ENCODE measurements around the gene CALML3. TPM values are rescaled to one million over a fixed set of nuclear protein-coding genes. Genes with fewer than 3 reads are reported as not detected.
"Not testable (repeated sequence)": the region's sequence is repeated elsewhere in the genome, so short reads cannot be mapped to it uniquely, and the experiment has no call there.

The CALML3 gene
- total RNA-seq, 1 experiment from 2014 or later: not detected

DNA sequence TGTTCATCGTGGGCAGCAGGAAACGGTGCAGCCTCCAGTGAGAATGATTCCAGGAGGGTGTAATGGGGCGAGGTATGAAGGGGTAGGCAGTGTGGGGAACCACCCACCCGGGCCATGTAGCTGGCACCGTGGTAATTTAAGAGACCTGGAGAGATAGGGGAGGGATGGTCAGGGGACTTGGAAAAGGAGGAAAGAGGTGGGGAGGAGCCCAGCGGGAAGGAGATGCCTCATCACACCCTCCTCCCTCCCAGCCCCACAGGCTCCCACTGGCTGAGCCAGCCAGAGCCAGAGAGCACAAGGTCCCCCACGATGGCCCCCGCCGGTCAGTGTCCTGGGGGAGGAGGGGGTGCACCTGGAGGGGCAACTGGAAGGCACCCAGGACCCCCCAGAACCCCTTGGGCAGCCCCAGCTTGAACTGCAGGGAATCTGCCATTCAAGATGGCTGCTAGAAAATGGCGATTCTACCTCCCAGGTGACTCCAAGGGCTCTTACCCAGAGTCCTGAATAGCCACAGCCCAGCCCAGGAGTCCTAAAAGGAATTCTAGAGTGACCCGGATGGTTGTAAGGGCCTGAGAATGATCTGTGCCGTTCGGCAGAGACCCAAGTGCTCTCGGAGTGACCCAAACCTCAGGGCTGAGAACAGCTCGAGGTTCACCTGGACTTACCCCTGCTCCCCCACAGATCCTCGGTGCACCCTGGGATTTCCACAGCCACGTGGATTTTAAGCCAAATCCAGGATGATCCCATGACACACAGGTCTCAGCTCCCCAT lies 28.8 kb downstream of the CALML3 start:
- DNase-seq (ENCODE audit: low read depth): peak; percentile 57

DNA sequence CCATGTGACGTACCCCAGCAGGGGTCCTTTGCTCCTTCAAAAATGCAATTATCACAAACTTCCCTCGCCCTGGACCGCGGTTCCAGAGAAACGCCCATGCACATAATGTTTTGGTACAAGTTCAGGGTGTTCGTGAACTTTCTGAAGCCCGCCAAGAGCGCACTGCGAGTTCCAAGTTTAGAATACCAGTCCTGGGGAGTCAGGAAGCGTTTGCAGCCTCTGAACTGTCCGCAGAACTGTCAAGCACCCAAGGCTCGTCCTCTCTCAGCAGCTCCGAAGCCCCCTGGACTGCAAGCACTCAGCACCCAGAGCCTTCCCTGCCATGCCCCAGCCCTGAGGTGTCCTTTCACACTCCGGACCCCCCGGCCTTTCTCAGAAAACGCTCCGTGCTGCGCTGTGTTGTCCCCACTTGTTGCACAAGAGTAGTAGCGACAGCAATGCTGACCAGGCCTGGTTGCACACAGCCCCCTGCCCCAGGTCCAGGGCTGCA lies 30.3 kb downstream of the CALML3 start:
- DNase-seq (ENCODE audit: low read depth): no peak

DNA sequence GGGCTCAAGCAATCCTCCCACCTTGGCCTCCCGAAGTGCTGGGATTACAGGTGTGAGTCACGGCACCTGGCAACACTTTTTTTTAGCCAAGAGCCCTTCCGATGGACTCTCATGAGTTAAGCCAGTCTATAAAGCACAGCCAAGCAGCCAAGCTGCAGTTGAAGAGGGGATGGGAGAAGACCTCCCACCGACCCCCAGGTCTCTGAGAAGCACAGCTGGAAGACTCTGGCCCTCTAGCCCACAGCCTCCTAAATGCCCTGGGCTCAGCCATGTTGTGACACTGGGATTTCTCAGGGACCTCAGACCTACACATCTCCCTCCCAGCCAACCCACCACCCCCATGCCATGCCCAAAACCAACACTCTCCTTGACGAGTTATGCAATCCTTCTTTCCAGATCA lies 31.1 kb downstream of the CALML3 start:
- no peak for DNase-seq (ENCODE audit: low read depth)

DNA sequence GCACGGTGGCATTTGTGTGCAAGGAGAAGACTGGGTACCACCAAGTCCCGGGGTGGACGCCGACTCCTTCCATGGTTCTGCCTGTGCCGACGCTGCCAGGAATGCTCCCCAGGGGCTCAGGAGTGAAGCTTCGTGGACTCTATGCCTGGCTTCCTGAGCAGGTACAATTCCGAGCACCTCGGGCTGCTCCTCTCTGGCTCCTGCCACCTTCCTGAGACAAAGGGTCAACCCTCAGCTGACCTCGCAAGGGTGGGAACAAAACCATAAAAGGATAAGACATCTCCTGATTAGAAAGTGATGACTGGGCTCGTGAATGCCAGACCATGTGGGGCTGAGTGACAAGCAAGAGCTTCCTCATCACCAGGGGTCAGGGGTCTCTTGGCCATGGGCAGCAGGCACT lies 31.8 kb downstream of the CALML3 start:
- DNase-seq (ENCODE audit: low read depth): no peak

DNA sequence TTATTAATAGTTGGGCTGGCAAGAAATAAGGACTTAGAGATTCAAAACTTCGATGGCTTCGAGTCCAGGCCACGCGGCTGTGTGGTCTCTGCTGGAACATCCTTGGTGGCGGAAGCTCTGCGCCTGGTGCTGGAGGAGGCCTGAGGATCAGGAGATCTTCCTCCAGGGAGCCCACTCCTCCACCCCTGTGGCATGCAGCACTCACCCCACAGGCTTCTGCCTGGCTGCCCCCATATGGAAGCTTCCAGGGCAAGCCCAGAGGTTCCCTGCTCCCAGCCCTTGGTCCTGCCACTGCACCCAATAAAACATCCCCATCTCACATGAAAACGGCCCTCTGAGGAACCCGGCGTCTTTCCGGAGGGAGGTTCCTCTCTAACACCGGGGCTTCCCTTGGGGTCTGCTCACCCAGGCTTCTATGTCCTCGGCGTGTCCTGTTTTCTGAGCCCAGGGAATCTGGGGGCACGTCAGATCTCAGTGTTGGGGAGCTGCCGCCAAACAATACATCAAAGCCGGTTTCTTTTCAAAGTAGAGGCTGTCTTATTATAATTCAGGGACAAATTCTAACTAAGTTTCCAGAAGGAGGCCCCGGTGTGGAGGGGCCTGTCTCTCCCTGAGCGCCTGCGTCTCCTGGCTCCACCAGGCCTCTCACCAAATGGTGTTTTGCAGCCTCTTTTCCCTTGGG lies 32.4 kb downstream of the CALML3 start:
- DNase-seq (ENCODE audit: low read depth): no peak

DNA sequence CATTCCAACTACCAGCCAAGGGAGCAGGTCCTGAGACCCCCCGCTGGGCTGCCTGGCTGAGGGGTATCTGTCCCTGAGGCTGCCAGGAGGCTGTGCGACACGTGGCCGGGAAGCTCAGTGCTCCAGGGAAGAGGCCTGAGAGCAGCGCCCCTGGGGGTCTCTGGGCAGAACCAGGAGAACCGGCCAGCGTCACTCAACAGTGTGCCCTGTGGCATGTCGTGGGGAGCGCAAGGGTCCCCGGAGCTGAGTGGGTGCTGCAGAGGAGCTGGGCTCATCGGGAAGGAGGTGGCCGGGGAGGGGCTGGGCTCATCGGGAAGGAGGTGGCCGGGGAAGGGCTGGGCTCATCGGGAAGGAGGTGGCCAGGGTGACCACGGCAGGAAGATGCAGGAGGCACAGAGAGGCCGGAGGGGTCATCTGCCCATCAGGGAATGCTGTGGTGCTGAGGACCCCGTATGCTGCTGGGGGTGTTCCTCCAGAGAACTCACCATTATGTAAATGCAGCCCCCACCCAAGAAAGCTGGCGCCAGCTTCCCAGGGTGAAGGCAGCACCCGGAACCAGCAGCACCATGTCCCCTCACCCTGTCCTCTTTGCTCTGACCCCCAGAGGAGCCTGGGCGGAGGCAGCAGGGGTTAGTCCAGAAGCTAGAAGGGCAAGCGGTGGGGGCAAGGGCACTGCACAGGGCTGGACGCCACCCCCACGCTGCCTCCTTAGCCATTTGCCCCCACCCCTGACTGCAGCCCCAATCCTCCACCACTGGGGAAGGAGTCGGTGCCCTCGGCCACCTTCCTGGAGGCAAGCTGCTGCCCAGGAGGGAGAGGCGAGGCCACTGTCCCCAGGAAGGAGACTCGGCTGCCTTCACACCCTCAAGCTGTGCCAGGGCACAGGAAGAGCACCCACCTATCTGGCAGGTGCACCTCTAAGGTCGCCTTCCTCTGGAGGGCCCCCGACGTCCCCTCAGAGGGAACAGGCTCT lies 33.3 kb downstream of the CALML3 start:
- DNase-seq (ENCODE audit: low read depth): no peak

DNA sequence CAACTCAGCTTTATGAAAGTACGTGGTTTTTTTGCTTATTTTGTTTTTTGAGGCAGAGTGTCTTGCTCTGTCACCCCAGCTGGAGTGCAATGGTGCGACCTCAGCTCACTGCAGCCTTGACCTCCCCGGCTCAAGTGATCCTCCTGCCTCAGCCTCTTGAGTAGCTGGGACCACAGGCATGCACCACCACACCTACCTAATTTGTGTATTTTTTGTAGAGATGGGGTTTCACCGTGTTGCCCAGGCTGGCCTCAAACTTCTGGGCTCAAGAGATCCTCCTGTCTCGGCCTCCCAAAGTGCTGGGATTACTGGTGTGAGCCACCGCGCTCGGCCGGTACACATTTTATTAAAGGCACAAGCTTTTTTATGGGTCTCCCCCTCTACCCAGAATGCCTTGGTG lies 34.3 kb downstream of the CALML3 start:
- DNase-seq (ENCODE audit: low read depth): not testable (repeated sequence)

DNA sequence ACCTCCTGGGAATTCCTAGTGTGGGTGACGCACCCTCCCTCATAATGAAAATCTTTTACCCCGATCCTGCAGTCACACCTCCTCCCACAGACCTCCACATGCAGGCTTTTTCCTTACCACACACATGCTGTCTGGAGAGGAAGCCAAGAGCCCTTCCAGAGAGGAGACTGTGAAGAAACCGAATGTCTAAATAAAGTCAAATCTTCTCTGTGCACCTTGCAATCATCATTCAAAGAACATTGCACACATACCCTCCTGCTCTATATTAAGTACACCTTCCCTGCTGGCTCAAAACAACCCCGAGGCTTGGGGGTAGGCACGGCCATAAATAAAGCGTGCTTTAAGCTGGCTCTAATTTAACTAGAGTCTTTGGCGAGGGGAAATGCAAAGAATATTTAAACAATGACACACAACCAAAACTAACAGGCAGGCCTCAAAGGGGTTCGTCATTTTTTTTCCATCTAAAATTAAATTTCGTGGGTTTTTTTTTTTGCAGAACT lies 34.9 kb downstream of the CALML3 start:
- DNase-seq (ENCODE audit: low read depth): peak; percentile 79

DNA sequence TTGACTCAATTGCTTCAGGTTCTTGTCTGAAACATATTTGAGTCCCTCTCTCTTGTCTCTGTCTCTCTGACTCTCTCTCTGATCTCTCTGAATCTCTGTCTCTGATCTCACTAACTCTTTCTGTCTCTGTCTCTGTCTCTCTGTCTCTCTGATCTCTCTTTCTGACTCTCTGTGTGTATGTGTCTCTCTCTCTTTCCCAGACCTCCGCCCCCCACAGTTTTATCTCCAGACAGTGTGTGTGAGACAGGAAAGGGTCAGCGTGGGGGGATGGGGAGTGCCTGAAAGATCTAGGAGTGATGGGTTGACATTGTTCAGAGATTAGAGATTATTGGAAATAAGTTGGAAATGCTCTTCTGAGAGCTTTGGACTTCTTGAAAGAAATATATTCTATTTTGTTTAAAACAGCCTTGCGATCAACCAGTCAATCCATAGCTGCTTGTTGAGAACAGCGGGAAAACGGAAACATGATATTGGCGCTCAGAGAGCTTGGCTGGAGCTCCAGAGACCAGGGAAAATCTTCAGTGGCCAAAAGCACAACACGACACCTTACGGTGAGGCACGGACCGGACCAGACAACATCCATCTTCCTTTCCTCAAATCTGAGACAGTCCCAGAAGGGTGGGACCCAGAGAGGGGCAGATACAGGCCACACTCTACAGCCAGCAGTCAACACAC lies 35.5 kb downstream of the CALML3 start:
- peak; percentile 55 for DNase-seq (ENCODE audit: low read depth)

DNA sequence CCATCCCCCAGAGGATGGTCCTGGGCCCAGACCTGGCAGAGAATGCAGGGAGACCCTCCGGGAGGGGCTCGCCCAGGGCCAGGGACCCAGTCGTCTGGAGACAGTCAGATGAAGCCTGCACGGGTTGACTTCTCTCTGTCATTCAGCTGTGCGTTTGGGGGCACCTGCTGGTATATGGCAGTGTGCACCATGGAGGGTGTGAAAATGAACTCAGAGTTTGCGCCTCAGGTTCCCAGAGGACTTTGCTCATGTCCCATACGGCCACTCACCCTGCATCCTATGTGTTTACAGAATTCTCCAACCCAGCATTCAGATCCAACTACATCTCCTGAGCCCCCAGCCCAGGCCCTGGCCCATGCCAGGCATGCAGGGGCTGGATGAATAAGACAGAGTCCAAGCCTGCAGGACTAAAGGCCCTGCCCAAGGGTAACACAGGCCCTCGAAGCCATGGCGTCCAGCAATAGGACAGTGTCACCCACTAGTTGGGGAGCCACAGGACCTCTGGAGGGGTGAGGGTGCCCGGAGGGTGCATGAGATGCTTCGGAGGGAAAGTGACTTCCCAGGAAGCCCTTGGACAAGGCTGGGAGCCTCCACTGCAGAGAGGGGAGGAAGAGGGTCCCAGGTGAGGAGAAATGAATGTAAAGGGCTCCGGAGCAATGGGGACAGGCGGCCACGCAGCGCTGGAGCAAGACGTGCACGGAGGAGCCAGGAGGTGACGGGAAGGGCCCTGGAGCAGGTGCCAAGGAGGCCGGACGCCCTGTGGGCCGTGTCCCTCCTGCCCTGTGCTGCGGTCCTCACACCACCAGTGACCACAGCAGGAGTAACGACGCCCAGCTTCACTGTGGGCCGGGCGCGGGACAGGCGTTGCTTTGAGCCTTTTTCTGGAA lies 36.3 kb downstream of the CALML3 start:
- no peak for DNase-seq (ENCODE audit: low read depth)

DNA sequence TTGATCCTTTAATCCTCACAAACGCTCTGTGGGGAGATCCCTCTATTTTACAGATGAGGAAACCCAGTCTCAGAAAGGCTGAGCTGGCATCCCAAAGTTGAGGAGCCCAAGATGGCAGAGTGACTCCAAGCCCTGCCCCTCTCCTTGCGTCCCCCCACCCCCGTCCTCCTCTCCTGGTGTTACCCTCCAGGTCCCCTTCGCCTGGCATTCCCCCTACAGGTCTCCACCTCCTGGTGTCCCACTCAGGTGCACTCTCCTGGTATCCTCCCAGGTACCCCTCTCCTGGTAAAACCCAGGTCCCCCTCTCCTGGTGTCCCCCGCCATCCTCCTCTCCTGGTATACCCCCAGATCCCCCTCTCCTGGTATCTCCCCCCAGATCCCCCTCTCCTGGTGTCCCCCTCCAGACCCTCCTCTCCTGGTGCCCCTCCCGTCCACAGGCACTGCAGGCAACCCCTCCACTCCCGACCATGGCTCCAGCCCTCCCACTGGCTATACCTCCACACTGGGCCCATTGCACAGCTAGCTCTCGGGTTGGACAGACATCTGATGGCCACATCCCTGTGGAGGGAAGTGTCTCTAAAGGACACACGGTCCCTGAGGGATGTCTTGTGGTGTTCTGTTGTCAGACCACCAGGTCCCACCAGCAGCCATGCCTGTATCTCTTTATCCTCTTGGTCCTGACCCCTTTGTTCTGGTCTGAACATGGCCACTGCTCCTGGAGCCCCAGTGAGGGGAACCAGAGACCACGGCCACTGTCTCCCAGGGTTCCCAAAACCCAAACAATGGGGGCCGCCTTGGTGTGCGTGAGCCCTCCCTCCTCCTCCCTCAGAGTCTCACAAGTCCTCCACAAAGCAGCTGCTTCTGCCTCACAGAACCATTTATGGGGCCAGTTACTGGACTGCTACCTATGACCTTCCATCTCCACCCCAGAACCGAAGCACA lies 37.2 kb downstream of the CALML3 start:
- DNase-seq (ENCODE audit: low read depth): no peak

DNA sequence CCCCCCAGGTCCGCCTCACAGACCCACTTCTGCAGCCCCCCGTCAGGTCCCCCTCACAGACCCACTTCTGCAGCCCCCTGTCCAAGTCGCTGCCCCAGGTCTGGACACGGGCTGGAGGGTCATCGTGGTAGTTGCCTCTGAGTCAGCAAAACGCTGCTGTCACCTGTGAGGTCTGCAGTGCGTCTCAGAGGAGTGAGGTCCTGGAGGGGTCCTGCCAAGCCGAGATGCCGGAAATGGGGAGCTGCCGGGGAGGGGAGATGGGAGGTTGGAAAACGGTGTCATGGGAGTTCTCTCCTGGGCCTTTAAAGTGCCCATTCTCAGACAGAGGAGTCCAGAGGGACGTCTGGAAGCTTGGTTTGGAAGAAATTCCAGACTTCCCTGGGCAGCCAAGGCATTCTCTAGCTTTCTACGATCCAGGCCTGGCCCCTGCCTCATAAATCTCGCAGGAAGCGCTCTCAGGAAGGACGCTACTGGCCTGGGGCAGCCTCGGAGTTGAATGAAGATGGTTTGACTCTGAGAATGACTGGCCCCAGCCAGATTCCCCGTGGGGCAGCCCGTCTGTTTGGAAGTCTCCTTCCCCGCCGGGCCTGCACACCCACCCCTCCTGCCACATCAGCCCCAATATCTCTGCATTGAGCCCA lies 38.7 kb downstream of the CALML3 start:
- DNase-seq (ENCODE audit: low read depth): no peak

DNA sequence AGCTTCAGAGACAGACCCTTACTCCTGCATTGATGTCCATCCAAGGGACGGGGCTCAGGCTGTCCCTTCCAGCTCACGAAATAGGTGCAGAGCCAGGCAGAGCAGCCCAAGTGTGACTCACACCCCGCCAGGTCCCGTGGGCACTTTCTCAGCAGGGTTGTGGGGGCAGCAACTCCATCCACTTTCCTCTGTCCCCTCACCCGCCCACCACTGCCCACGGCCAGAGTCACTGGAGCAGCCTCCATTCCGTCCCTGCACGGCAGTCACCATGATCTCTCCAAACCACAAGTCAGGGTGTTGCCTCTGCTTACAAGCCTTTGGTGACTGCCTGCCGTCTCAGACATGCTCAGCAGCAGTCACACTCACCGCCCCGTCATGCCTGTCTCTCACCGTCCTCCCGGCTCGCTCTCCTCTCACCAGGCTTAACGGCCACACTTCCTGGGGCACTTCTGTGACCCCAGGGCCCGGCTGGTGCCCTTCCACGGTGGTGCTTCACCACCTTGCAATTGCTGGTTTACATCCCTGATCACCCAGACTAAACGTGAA lies 39.3 kb downstream of the CALML3 start:
- DNase-seq (ENCODE audit: low read depth): peak; percentile 75

DNA sequence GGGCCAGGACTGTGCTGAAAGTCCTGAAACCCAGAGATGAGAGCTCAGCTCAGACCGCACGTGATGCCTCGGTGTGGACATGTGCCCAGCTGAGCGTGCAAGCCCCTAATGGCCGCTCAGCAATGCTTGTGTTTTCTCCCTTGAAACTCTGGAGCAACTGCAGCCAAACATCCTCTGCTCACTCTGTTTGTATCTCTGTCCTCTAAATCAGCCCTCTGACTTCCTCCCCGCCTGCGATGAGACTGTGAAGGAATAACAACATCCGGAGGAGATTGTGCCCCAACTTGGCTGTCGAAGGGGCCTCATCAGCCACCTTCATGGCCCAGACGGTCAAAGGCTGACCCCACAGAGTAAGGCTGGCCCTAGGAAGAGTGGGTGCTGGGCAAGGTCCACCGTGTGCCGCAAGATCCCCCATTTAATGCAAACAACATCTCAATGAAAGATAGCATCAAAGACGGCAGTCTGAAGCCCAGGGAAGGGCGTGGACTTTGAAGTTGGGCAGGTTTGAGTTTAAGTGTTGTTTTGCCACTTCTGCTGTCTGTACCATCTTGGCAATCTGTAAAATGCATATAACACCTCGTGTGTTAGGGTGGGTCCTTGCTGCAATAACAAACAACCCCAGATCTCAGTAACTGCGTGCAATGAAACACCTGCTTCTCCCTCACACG lies 39.9 kb downstream of the CALML3 start:
- no peak for DNase-seq (ENCODE audit: low read depth)

DNA sequence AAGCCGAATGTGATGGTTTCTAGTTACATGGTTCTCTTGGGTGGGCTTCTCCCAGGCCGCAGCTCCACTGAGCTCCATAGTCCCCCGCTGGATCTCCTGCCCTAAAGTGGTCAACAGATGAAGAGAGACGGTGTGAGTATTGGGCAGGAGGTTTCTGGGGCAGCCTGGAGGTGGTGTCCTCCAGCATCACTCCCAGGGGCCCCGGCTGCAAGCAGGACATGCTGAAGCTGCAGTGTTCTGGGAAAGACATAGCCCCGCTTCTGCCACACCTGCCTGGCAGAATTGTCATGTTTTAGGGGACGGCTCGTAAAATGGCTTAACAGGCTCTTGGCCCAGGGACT lies 40.4 kb downstream of the CALML3 start:
- no peak for DNase-seq (ENCODE audit: low read depth)

DNA sequence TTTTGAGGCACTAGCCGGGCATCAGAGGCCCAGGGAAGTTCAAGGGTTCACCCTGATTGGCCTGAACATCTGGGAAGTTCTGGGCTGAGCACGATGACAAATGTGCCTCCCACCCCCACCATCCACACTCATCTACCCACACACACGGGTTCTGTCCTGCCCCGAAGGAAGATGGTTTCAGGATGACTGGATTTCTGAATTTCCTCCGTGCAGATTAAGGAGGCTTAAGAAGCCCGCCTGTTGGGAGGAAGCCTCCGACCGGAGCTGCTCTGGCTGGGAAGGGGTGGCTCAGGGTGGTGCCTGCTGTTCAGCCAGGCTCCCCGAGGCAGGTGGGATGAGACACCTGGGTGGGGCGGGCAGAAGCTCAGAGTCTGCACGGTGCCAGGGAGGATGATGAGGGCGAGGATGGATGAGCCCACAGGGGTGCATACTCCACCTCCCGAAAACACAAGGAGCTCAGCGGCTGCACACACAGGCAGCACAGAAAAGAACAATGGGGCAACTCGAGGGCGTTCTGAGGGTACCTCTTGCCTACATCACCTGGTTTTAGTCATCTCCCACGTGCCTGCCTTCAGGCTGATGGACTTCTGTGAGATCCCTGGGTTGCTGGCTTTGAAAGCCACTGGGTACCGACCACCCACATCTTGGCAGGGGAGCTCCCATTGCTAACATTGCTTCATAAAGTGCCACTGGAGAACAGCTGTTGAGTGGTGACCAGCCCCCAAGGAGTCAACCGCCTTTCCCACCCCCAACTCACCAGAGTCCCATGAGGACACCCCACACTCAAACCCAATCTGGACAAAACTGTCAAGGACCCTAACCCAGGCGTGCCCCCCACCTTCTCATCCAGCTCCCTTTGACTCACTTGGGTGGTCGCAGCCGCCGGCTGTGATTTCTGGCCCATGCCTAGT lies 41.2 kb downstream of the CALML3 start:
- peak; percentile 74 for DNase-seq (ENCODE audit: low read depth)

DNA sequence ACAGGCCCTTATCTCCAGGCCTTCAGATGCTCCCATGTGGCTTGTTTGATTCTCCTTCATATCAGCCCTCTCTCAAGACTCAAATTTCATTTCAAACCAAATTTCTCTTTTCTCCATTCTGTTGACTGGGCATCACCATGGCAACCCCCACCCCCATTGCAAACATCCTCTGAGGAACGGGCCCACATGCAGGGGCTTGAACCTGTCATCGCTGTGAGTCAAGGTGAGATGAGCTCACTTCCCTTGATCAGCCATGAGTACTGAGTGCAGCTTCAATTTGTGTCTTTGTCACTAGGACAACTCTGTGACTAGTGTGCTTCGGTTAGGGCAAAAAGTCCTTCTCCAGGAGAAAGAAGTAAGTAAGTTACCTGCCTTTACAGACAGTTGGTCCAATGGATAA lies 41.9 kb downstream of the CALML3 start:
- peak; percentile 82 for DNase-seq (ENCODE audit: low read depth)

All from Daoy (cell line).